Measurements from ENCODE around the gene GYG1. TPM values are rescaled to one million over a fixed set of nuclear protein-coding genes. Genes with fewer than 3 reads are reported as not detected.

The GYG1 gene
- total RNA-seq (2012; rRNA removed): 77.8 and 90.3 TPM in 2 replicates
- 43.6 and 48.4 TPM in 2 replicates for polyA plus RNA-seq (2012; rRNA removed)
- polyA plus RNA-seq (2012; cell fraction: cytosol; rRNA removed): 17.9 and 77.6 TPM in 2 replicates
- polyA plus RNA-seq (2012; cell fraction: nucleus; rRNA removed; ENCODE audit: low replicate concordance): 44.9 and 46.5 TPM in 2 replicates
- Bru-seq, nascent RNA: percentile 93 among the genes with signal in this experiment
- BruChase-seq, experiment 1, labeled RNA remaining after a 6-hour chase: percentile 77 among the genes with signal in this experiment
- percentile 68 among the genes with signal in this experiment for BruChase-seq, experiment 2, labeled RNA remaining after a 2-hour chase
- long read RNA-seq, transcript GYG1-201 (7 exons, 1,890 nt): major isoform, 98 of 113 reads
- long read RNA-seq, partial matches to known transcripts: 6 of 113 reads
- long read RNA-seq, other reads (novel, unspliced or antisense): 7 of 113 reads

DNA sequence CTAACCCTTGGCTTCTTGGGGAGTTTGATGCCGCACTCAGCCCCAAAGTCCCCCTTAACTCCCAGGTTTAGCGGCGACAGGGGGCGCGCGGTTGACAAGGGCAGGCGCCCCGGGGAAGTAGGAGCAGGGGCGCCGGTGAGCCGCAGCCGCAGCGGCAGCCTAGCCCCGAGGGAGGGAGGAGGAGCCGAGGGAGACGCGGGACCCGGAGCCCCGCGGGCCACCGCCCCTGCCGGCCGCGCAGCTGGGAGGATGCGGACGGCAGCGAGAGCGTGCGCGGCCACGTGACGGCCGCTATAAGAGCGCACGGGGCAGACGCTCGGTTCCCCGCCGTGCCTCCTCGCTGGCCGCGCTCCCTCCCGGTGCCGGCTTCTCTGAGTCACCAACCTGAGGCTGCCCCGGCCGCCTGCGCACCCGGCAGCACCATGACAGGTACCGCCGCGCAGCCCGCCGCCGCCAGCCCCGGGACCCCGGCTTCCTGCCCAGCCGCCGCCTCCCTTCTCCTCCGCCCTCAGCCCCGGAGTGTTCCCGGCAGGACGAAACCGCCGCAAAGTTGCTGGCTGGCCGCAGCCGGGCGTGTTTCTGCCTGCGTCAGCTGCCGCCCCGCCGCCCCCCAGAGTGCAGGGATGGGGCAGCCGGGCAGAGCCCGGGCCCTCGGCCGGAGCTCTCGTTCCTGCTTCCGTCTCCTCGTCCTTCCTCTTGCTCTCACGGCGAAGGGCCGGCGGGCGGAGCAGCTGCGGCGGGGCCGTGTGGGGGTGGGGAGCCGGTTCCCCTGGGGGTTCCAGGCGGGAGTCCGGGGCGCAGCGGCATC, at the start of gene GYG1:
Gene GYG1 (plus strand): TSS at position 322 of the 808 bp plus-strand sequence. CDS start 101 bp downstream, at position 423.
- peak within 1 kb of the TSS; percentile 47 for H2BK5ac ChIP-seq (ENCODE audit: low read depth, low read length, poor library complexity, severe bottlenecking)
- H3K9me1 ChIP-seq (ENCODE audit: insufficient read depth, low read length): peaks cover 17% of the 10 kb centered on the region
- WGBS, 2 experiments (ENCODE audit: extremely low coverage in 2 of 2, insufficient read length in 1 of 2): 0% methylated on average over 57 of the region's 91 CpGs; no CpG with 5 or more reads in 1 of the 2 experiments
- H3K23ac ChIP-seq (ENCODE audit: low read depth, low read length): peak within 1 kb of the TSS; percentile 93
- peak within 1 kb of the TSS; percentile 88 for H2AK9ac ChIP-seq (replicated peaks; ENCODE audit: low read depth, low read length, poor library complexity)
- H3K56ac ChIP-seq (ENCODE audit: extremely low read depth, insufficient read depth, low read length): peak within 1 kb of the TSS; percentile 56; the same call in 1 of the 2 replicates
- peaks cover 15% of the 10 kb centered on the region for H3K4me1 ChIP-seq (ENCODE audit: control insufficient read depth, insufficient read depth, low read length)
- 0 out of 2 replicates have a peak, but pooled peaks cover 8% of the 10 kb centered on the region for H4K20me1 ChIP-seq (ENCODE audit: insufficient read depth, low read length)
- peaks cover 9% of the 10 kb centered on the region for H3K36me3 ChIP-seq (ENCODE audit: control insufficient read depth, insufficient read depth, low read length)
- H3K9ac ChIP-seq (ENCODE audit: low read depth, low read length): peak within 1 kb of the TSS; percentile 73
- H2BK20ac ChIP-seq (ENCODE audit: low read depth, low read length): peak within 1 kb of the TSS; percentile 39; the same call in 1 of the 2 replicates
- H3K4ac ChIP-seq (ENCODE audit: low read depth, low read length): peak within 1 kb of the TSS; percentile 71
- no peaks in the 10 kb centered on the region for H3K9me3 ChIP-seq (ENCODE audit: control insufficient read depth, insufficient read depth, low read length)
- intact Hi-C loops (cut with micrococcal nuclease): loop anchor here (1.0 to 5.0 kb wide), 2 partner anchors 29 to 41 kb away; no protein-coding TSS in a partner anchor
- dilution Hi-C loops (cut with HindIII; ENCODE audit: low sequenced_read_pairs, unreplicated experiment): no loop called here
- in situ Hi-C loops (cut with MboI; ENCODE audit: low sequenced_read_pairs): no loop called here
- H2AFZ ChIP-seq (replicated peaks; ENCODE audit: low read length, poor library complexity): peak within 1 kb of the TSS; percentile 95
- H4K8ac ChIP-seq (ENCODE audit: low read depth in 2 of 2, low read length in 2 of 2): peak within 1 kb of the TSS; percentile 64 to 69
- POLR2A ChIA-PET (ENCODE audit: unreplicated experiment): interaction anchor here (0.6 kb wide), 2 partner anchors 12 to 36 kb away, joined by 3 to 17 read pairs; no protein-coding TSS in a partner anchor
- H3K18ac ChIP-seq (ENCODE audit: low read depth, low read length): peak within 1 kb of the TSS; percentile 43; the same call in 1 of the 2 replicates
- H3K4me3 ChIP-seq (ENCODE audit: insufficient read depth, low read depth, low read length): peak within 1 kb of the TSS; percentile 63
- H2BK15ac ChIP-seq (ENCODE audit: low read depth, low read length): peak within 1 kb of the TSS; percentile 42; the same call in 2 of the 3 replicates
- peak within 1 kb of the TSS; percentile 96 for H3K4me2 ChIP-seq (ENCODE audit: low read depth, low read length)
- peak within 1 kb of the TSS; percentile 66 for H2BK120ac ChIP-seq (ENCODE audit: low read depth, low read length)
- H3K79me1 ChIP-seq (ENCODE audit: low read depth in 1 of 2, low read length in 2 of 2): peaks cover 23 to 41% of the 10 kb centered on the region in 2 experiments
- peak within 1 kb of the TSS; percentile 19; the same call in 1 of the 2 replicates for H4K91ac ChIP-seq (ENCODE audit: insufficient read depth, low read depth, low read length)
- H2AK5ac ChIP-seq (ENCODE audit: low read depth, low read length): no peak within 1 kb of the TSS
- CTCF ChIA-PET: no interaction called here
- DNase-seq (peak; percentile 80), ATAC-seq (ENCODE audit: low read depth) (peak; percentile 91)
- H4K5ac ChIP-seq (ENCODE audit: low read depth, low read length): peak within 1 kb of the TSS; percentile 67
- no TSS peak for BruUV-seq (replicated peaks)
- peak within 1 kb of the TSS; percentile 83 for H3K27ac ChIP-seq (ENCODE audit: insufficient read depth, low read length)
- peak within 1 kb of the TSS; percentile 42 for H3K14ac ChIP-seq (replicated peaks; ENCODE audit: low read depth, low read length)
- H3K27me3 ChIP-seq (ENCODE audit: control insufficient read depth, insufficient read depth, low read length): no peaks in the 10 kb centered on the region
- TF ChIP-seq MAFK (IDR thresholded peaks at IDR 0.05; ENCODE audit: low read depth, low read length): no peak
- no peak; the same call in 1 of the 2 replicates for TF ChIP-seq MAZ (IDR thresholded peaks at IDR 0.05; ENCODE audit: borderline replicate concordance, low read depth, low read length)
- peak; percentile 18; the same call in 1 of the 2 replicates for TF ChIP-seq RAD21 (IDR thresholded peaks at IDR 0.05; ENCODE audit: low read length)
- no peak for TF ChIP-seq RCOR1 (IDR thresholded peaks at IDR 0.05; ENCODE audit: insufficient replicate concordance, low read length)
- 0 out of 2 replicates have a peak, but pooled peaks have one; percentile 39 for TF ChIP-seq FOS (IDR thresholded peaks at IDR 0.05; ENCODE audit: low read depth, low read length)
- TF ChIP-seq NFE2L2 (IDR thresholded peaks at IDR 0.05; ENCODE audit: low read depth, low read length): no peak
- peak; percentile 89 for TF ChIP-seq POLR2A (IDR thresholded peaks at IDR 0.05; ENCODE audit: low read depth, low read length)
- TF ChIP-seq CHD1 (IDR thresholded peaks at IDR 0.05; ENCODE audit: low read depth, low read length): no peak; the same call in 1 of the 2 replicates
- no peak for TF ChIP-seq SMC3 (IDR thresholded peaks at IDR 0.05; ENCODE audit: low read depth, low read length)
- TF ChIP-seq CEBPB (IDR thresholded peaks at IDR 0.05; ENCODE audit: low read depth, low read length): no peak
- TF ChIP-seq, protein P1, sequence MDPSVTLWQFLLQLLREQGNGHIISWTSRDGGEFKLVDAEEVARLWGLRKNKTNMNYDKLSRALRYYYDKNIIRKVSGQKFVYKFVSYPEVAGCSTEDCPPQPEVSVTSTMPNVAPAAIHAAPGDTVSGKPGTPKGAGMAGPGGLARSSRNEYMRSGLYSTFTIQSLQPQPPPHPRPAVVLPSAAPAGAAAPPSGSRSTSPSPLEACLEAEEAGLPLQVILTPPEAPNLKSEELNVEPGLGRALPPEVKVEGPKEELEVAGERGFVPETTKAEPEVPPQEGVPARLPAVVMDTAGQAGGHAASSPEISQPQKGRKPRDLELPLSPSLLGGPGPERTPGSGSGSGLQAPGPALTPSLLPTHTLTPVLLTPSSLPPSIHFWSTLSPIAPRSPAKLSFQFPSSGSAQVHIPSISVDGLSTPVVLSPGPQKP (IDR thresholded peaks at IDR 0.05; ENCODE audit: borderline replicate concordance, low read depth, low read length): no peak
- peak; percentile 95 for TF ChIP-seq MXI1 (IDR thresholded peaks at IDR 0.05; ENCODE audit: borderline replicate concordance, low read depth, low read length)
- TF ChIP-seq RFX5 (IDR thresholded peaks at IDR 0.05; ENCODE audit: low read depth, low read length): no peak
- TF ChIP-seq, protein P2, sequence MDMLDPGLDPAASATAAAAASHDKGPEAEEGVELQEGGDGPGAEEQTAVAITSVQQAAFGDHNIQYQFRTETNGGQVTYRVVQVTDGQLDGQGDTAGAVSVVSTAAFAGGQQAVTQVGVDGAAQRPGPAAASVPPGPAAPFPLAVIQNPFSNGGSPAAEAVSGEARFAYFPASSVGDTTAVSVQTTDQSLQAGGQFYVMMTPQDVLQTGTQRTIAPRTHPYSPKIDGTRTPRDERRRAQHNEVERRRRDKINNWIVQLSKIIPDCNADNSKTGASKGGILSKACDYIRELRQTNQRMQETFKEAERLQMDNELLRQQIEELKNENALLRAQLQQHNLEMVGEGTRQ (IDR thresholded peaks at IDR 0.05; ENCODE audit: low read depth, low read length): peak; percentile 95
